ENCODE data around the gene PAM16.

- TF ChIP-seq POLR2A (IDR thresholded peaks at IDR 0.05): no peak
- TF ChIP-seq CTCF (IDR thresholded peaks at IDR 0.05): no peak
Observed at GRCh38 chr16:4367393-4367856, 16.3 kb upstream of the PAM16 start.

Data from lower leg skin (tissue), 3 donors.